A549 (cell line): Measurements from ENCODE around the gene SHH. TPM values are rescaled to one million over a fixed set of nuclear protein-coding genes. Genes with fewer than 3 reads are reported as not detected.

ENCODE experiments used
- ATAC-seq, 2 experiments: fragments of 200-7000 bp in 1 of 2; fragments of >200 bp in 1 of 2; cut with Nextera tagmentation in 1 of 2; cut with Tn5 transposase in 1 of 2; 3 replicates each; pipeline versions ENCODE4 v1.8.0 to v1.9.1; 2018 to 2020; ENCODE audit warnings: mild to moderate bottlenecking in 1 of 2, moderate library complexity in 1 of 2
- CTCF ChIA-PET: fragments of 300-600 bp; sonication (Branson Sonifier 250); formaldehyde crosslinking; extraction: SDS; loops from one replicate; lab custom pipeline; 2021; ENCODE audit warnings: antibody characterized with exemption, inconsistent platforms; lab: Yijun Ruan, JAX
- POLR2A ChIA-PET: fragments of 350-600 bp; formaldehyde crosslinking; extraction: SDS; loops from one replicate; lab custom pipeline; 2021; ENCODE audit warnings: antibody characterized with exemption, inconsistent platforms; lab: Yijun Ruan, JAX
- DNase-seq, 2 experiments: peaks; one replicate each; pipeline versions ENCODE4 v3.0.0 to v3.0.0-alpha.2; 2011 to 2016; ENCODE audit warnings: low read depth in 1 of 2, low spot score in 1 of 2
- FAIRE-seq: peaks from 2 replicates; lab custom pipeline; 2011; peaks lifted over from hg19 to GRCh38; lab: Jason Lieb, UNC
- H3K27ac ChIP-seq, 2 experiments: fragments of >200 bp; sonication (Bioruptor Twin); formaldehyde crosslinking; 3 replicates each; pipeline ENCODE4 v1.5.1; 2016 to 2017
- H3K4me1 ChIP-seq: fragments of >200 bp; sonication (Bioruptor Twin); formaldehyde crosslinking; 3 replicates; pipeline ENCODE4 v1.6.1; 2016
- H3K4me2 ChIP-seq: fragments of >200 bp; sonication (Bioruptor Twin); formaldehyde crosslinking; 3 replicates; pipeline ENCODE4 v1.6.1; 2016
- H3K4me3 ChIP-seq: fragments of >200 bp; sonication (Bioruptor Twin); formaldehyde crosslinking; 3 replicates; pipeline ENCODE4 v1.5.1; 2016
- H3K9me3 ChIP-seq: fragments of >200 bp; sonication (Bioruptor Twin); formaldehyde crosslinking; 3 replicates; pipeline ENCODE4 v1.6.1; 2016
- BCL3 ChIP-seq: fragments of >200 bp; sonication (Bioruptor Twin); formaldehyde crosslinking; IDR thresholded peaks from 3 replicates; pipeline ENCODE4 v1.6.1; 2016
- BHLHE40 ChIP-seq: IDR thresholded peaks from 2 replicates; pipeline ENCODE4 v1.6.1; 2012; ENCODE audit warnings: low read depth, low read length, inconsistent platforms
- CHD2 ChIP-seq: fragments of 150-350 bp; IDR thresholded peaks from 2 replicates; pipeline ENCODE4 v1.6.1; 2014; ENCODE audit warnings: low read length; ENCODE audit not compliant: partially characterized antibody
- EHMT2 ChIP-seq: fragments of 200-600 bp; sonication (generic); IDR thresholded peaks from 2 replicates; pipeline ENCODE4 v1.6.1; 2016; ENCODE audit warnings: antibody characterized with exemption, low read depth, mild to moderate bottlenecking, moderate library complexity
- ELK1 ChIP-seq: fragments of 150-350 bp; IDR thresholded peaks from 2 replicates; pipeline ENCODE4 v1.6.1; 2014; ENCODE audit warnings: low read depth, mild to moderate bottlenecking, low read length
- ESRRA ChIP-seq: fragments of 150-350 bp; IDR thresholded peaks from 2 replicates; pipeline ENCODE4 v1.6.1; 2014; ENCODE audit warnings: mild to moderate bottlenecking, low read length, borderline replicate concordance
- FOSL2 ChIP-seq, 2 experiments: fragments of 450-650 bp in 1 of 2; fragments of >200 bp in 1 of 2; sonication (Bioruptor Twin) in 1 of 2; formaldehyde crosslinking; IDR thresholded peaks; 2 replicates each; pipeline versions ENCODE4 v1.5.0 to v1.6.1; 2016 to 2020; ENCODE audit warnings: mild to moderate bottlenecking in 1 of 2, moderate library complexity in 1 of 2
- HES2 ChIP-seq: fragments of >200 bp; sonication (Bioruptor Twin); formaldehyde crosslinking; IDR thresholded peaks from 2 replicates; pipeline ENCODE4 v1.6.1; 2016
- HMGXB4 ChIP-seq: fragments of 250-450 bp; sonication (Bioruptor Pico); IDR thresholded peaks from 2 replicates; pipeline ENCODE4 v1.5.0; 2021; ENCODE audit warnings: mild to moderate bottlenecking, moderate library complexity, borderline replicate concordance
- HOXA7 ChIP-seq: fragments of 250-450 bp; sonication (Bioruptor Pico); IDR thresholded peaks from 2 replicates; pipeline ENCODE4 v1.5.0; 2020; ENCODE audit warnings: mild to moderate bottlenecking, moderate library complexity
- MAFK ChIP-seq: fragments of 450-650 bp; IDR thresholded peaks from 2 replicates; pipeline ENCODE4 v1.6.1; 2014; ENCODE audit not compliant: partially characterized antibody
- MAX ChIP-seq: IDR thresholded peaks from 2 replicates; pipeline ENCODE4 v1.6.1; 2012
- MYC ChIP-seq: IDR thresholded peaks from 2 replicates; pipeline ENCODE4 v1.6.1; 2012; ENCODE audit warnings: mild to moderate bottlenecking, inconsistent platforms, low read length, improper control_type of control experiment, borderline replicate concordance
- NR3C1 ChIP-seq: fragments of >200 bp; sonication (Bioruptor Twin); formaldehyde crosslinking; IDR thresholded peaks from 3 replicates; pipeline ENCODE4 v1.6.1; 2017
- PBX3 ChIP-seq: IDR thresholded peaks from 2 replicates; pipeline ENCODE4 v1.6.1; 2012
- RAD21 ChIP-seq, 2 experiments: fragments of >200 bp in 1 of 2; sonication (Bioruptor Twin) in 1 of 2; formaldehyde crosslinking in 1 of 2; IDR thresholded peaks in 1 of 2; conservative IDR thresholded peaks in 1 of 2; 2 replicates in 1 of 2; 3 replicates in 1 of 2; pipeline ENCODE4 v1.6.1; 2012 to 2018; ENCODE audit warnings: inconsistent platforms in 1 of 2
- RARB ChIP-seq: fragments of 250-450 bp; sonication (Bioruptor Pico); IDR thresholded peaks from 2 replicates; pipeline ENCODE4 v1.8.0; 2021; ENCODE audit warnings: mild to moderate bottlenecking, moderate library complexity
- REST ChIP-seq: fragments of 200-600 bp; sonication (generic); IDR thresholded peaks from 2 replicates; pipeline ENCODE4 v1.6.1; 2016; ENCODE audit warnings: antibody characterized with exemption, mild to moderate bottlenecking, moderate library complexity
- ZFP36 ChIP-seq: fragments of 450-650 bp; IDR thresholded peaks from 2 replicates; pipeline ENCODE4 v1.6.1; 2014; ENCODE audit warnings: borderline replicate concordance; ENCODE audit not compliant: partially characterized antibody
- WGBS: methylation state at CpG from one replicate; pipeline ENCODE4 v1.1.6; 2017; ENCODE audit errors: missing lambda C conversion rate; 5-methylcytosine and 5-hydroxymethylcytosine counted together
- polyA plus RNA-seq, 4 experiments: library from polyadenylated mRNA; depleted of rRNA in 3 of 4; stranded (reverse); fragments of >200 nt; fragmentation: RNase III in 1 of 4; extraction: RNeasy Plus Mini Kit Qiagen cat#74134 plus additional on column Dnase treatment in 1 of 4; gene quantifications; 2 replicates in 3 of 4; 3 replicates in 1 of 4; pipeline ENCODE4 v1.2.3, GENCODE V29; 2011 to 2017

SHH gene
- polyA plus RNA-seq, 2 of the 4 experiments (the other 2 are of a cell fraction), result 0.84 to 1.2 TPM

GRCh38 chr7:155754165-155754564, 58.1 kb downstream of the SHH start:
- ChIA-PET POLR2A (no interaction called here), CTCF (interaction anchor here (0.9 to 1.1 kb wide), 3 partner anchors 14 to 341 kb away, joined by 3 to 6 read pairs (median 3); no protein-coding TSS in a partner anchor)
- TF ChIP-seq MAX (no peak), FOSL2 (IDR thresholded peaks at IDR 0.05) (no peak), FOSL2 (CRISPR knock-in tag; IDR thresholded peaks at IDR 0.05) (no peak)
- H3K4me3 ChIP-seq, result no peak overlapping the region
- FAIRE-seq (no peak), DNase-seq (no peak), ATAC-seq (peak in 1 of 2 experiments; percentile 38; a peak in 3 of 6 replicates)
- no peaks in the 10 kb centered on the region; the same call in 2 of the 3 replicates for H3K4me1 ChIP-seq
- H3K9me3 ChIP-seq, result no peaks in the 10 kb centered on the region
- H3K4me2 ChIP-seq, result no peak overlapping the region
- H3K27ac ChIP-seq, result no peak overlapping the region

GRCh38 chr7:155753446-155753965, 58.8 kb downstream of the SHH start:
- ATAC-seq (no peak), FAIRE-seq (no peak), DNase-seq (no peak)
- Histone ChIP-seq H3K4me3 (no peak overlapping the region), H3K9me3 (no peaks in the 10 kb centered on the region), H3K27ac (no peak overlapping the region), H3K4me2 (no peak overlapping the region), H3K4me1 (no peaks in the 10 kb centered on the region; the same call in 2 of the 3 replicates)
- no peak for TF ChIP-seq BHLHE40
- ChIA-PET POLR2A (no interaction called here), CTCF (interaction anchor here (0.6 to 1.1 kb wide), 4 partner anchors 15 to 1755 kb away, joined by 3 to 6 read pairs (median 3); no protein-coding TSS in a partner anchor)
- 90% methylated on average over 10 of the region's 10 CpGs for WGBS

GRCh38 chr7:155752756-155753445, 59.4 kb downstream of the SHH start:
- Histone ChIP-seq H3K4me2 (no peak overlapping the region), H3K9me3 (no peaks in the 10 kb centered on the region), H3K27ac (no peak overlapping the region), H3K4me1 (no peaks in the 10 kb centered on the region; the same call in 2 of the 3 replicates), H3K4me3 (no peak overlapping the region)
- no peak for FAIRE-seq
- 94% methylated on average over 9 of the region's 9 CpGs for WGBS
- no peak for DNase-seq
- ChIA-PET CTCF (interaction anchor here (0.9 kb wide), 1 partner anchor 15 kb away, joined by 3 read pairs; no protein-coding TSS in a partner anchor), POLR2A (no interaction called here)
- no peak for ATAC-seq
- TF ChIP-seq ZFP36 (no peak), HES2 (no peak), NR3C1 (no peak), MAFK (no peak), EHMT2 (no peak), HMGXB4 (CRISPR knock-in tag) (no peak), PBX3 (no peak), ESRRA (no peak), RAD21 (conservative IDR thresholded peaks at IDR 0.05 in 1 of 2, IDR thresholded peaks at IDR 0.05 in 1 of 2) (no peak), BCL3 (no peak), BHLHE40 (no peak), REST (no peak), ELK1 (no peak), HOXA7 (CRISPR knock-in tag) (no peak), CHD2 (no peak), RARB (CRISPR knock-in tag) (no peak), MYC (no peak)
